Parathyroid adenoma (tissue), 2 donors: ENCODE measurements around the gene ROCK1.

ENCODE experiments used
- H2AFZ ChIP-seq: fragments of 300-600 bp; sonication (generic); one replicate; pipeline ENCODE4 v1.7.0; 2017; ENCODE audit warnings: antibody characterized with exemption, mild to moderate bottlenecking
- H3K27ac ChIP-seq: fragments of 300-600 bp; sonication (generic); one replicate; pipeline ENCODE4 v1.7.0; 2017
- H3K27me3 ChIP-seq: fragments of 300-600 bp; sonication (generic); one replicate; pipeline ENCODE4 v1.7.0; 2017; ENCODE audit warnings: low read length; ENCODE audit not compliant: control insufficient read depth, insufficient read depth
- H3K36me3 ChIP-seq: fragments of 300-600 bp; sonication (generic); one replicate; pipeline ENCODE4 v1.7.0; 2017; ENCODE audit warnings: low read length; ENCODE audit not compliant: control insufficient read depth, insufficient read depth
- H3K4me1 ChIP-seq: fragments of 300-600 bp; sonication (generic); one replicate; pipeline ENCODE4 v1.7.0; 2017; ENCODE audit warnings: control low read depth
- H3K4me2 ChIP-seq: fragments of 300-600 bp; sonication (generic); one replicate; pipeline ENCODE4 v1.7.0; 2017; ENCODE audit warnings: low read length
- H3K4me3 ChIP-seq: fragments of 300-600 bp; sonication (generic); one replicate; pipeline ENCODE4 v1.7.0; 2017; ENCODE audit warnings: low read depth, low read length
- H3K79me2 ChIP-seq: fragments of 300-600 bp; sonication (generic); one replicate; pipeline ENCODE4 v1.7.0; 2017; ENCODE audit warnings: control low read depth
- H3K9ac ChIP-seq: fragments of 300-600 bp; sonication (generic); one replicate; pipeline ENCODE4 v1.7.0; 2017; ENCODE audit warnings: mild to moderate bottlenecking
- H3K9me3 ChIP-seq: fragments of 300-600 bp; sonication (generic); one replicate; pipeline ENCODE4 v1.7.0; 2017; ENCODE audit warnings: low read length; ENCODE audit not compliant: control insufficient read depth
- TF ChIP-seq, protein P1 (sequence below): fragments of 300-600 bp; sonication (generic); IDR thresholded peaks from one replicate; pipeline ENCODE4 v1.7.0; 2017; ENCODE audit warnings: antibody characterized with exemption, mild to moderate bottlenecking
- donor health status: primary hyperparathyroidism.

Gene ROCK1

DNA sequence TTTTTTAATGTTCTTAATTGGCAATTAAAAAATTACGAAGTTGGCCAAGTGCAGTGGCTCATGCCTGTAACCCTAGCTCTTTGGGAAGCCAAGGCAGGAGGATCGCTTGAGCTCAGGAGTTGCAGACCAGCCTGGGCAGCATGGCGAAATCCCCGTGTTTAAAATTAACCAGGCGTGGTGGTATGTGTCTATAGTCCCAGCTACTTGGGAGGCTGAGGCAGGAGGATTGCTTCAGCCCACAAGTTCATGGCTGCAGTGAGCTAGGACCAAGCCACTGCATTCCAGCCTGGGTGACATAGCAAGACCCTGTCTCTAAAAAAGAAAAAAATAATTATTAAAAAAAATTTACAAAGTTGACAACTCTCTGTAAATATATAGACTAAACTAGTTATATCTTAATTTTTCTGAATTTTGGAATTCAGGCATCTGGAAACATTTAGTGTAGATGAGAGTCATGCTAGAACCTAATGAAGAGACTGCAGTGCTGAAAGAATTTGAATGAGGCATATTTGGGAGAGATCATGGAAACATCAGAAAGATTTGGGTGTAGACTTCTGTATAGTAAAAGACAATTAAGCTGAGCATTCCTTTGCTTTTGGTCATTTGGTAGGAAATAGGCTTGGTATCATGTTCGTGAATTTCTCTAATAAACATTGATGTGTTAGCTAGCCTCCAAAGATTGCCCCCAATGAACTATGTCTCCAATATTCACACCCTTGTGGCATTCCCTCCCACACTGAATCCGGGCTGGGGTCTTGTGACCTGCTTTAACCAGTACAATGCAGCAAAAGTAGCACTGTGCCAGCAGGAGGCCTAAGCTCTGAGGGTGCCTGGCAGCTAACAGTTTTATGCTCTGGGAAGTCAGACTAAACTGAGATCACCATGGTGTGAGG lies 4.2 kb upstream of the ROCK1 start:
- TF ChIP-seq, protein P1, sequence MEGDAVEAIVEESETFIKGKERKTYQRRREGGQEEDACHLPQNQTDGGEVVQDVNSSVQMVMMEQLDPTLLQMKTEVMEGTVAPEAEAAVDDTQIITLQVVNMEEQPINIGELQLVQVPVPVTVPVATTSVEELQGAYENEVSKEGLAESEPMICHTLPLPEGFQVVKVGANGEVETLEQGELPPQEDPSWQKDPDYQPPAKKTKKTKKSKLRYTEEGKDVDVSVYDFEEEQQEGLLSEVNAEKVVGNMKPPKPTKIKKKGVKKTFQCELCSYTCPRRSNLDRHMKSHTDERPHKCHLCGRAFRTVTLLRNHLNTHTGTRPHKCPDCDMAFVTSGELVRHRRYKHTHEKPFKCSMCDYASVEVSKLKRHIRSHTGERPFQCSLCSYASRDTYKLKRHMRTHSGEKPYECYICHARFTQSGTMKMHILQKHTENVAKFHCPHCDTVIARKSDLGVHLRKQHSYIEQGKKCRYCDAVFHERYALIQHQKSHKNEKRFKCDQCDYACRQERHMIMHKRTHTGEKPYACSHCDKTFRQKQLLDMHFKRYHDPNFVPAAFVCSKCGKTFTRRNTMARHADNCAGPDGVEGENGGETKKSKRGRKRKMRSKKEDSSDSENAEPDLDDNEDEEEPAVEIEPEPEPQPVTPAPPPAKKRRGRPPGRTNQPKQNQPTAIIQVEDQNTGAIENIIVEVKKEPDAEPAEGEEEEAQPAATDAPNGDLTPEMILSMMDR: no peak
- Histone ChIP-seq H3K27me3 (no peaks in the 10 kb centered on the region), H3K79me2 (peaks cover 7% of the 10 kb centered on the region), H3K4me1 (no peaks in the 10 kb centered on the region), H3K36me3 (no peaks in the 10 kb centered on the region), H3K9ac (no peak overlapping the region), H3K4me2 (no peak overlapping the region), H3K27ac (no peak overlapping the region), H3K4me3 (no peak overlapping the region), H3K9me3 (no peaks in the 10 kb centered on the region), H2AFZ (no peak overlapping the region)

DNA sequence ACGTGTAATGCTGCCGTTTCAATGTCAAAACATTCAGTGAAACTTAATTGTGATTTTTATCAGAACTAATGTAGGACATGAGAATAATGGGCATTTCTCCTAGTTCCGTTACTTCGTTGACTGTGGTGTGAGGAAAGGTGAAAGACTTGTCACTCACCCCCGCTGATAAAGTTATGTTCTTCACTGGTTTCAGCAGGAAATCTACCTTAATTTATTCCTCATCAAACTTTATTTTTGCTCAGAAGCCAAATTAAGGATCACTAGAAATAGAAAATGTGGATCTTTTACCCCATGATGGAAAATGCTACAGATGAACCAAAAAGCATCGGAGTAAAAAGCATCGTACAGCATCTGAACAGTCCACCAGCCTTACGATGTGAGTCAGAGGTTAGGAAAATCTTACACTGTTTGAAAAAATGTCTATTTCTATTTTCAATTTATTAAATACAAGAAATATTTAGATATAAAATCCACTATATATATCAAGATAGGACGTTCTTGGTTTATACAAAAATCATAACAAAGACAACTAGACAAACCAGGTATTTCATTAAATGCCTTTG lies 1.0 kb upstream of the ROCK1 start:
- peak overlapping the region; percentile 67 for H3K4me2 ChIP-seq
- peaks cover 10% of the 10 kb centered on the region for H3K4me1 ChIP-seq
- H2AFZ ChIP-seq: peak overlapping the region; percentile 59
- no peak overlapping the region for H3K9ac ChIP-seq
- TF ChIP-seq, protein P1: no peak
- H3K79me2 ChIP-seq: peaks cover 29% of the 10 kb centered on the region
- H3K27ac ChIP-seq: peak overlapping the region; percentile 43
- peak overlapping the region; percentile 64 for H3K4me3 ChIP-seq
- H3K27me3 ChIP-seq: no peaks in the 10 kb centered on the region
- H3K9me3 ChIP-seq: no peaks in the 10 kb centered on the region
- H3K36me3 ChIP-seq: no peaks in the 10 kb centered on the region

DNA sequence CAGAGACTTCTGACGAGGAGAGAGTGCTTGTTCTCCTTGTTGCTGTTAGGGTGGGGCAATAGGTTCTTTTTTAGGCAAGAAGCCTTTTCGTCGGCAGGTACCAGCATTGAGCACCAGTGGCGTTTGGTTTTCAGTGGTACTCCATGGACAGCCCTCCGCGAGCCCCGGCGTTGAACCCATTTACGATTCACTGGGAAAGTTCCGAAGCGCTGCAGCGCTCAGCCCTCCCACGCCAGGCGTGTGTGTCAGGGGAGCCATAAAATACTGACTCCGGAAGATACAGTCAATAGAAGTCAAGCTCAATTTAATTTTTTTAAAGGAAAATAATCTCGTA lies 494 bp upstream of the ROCK1 start:
- H3K27me3 ChIP-seq: no peaks in the 10 kb centered on the region

DNA sequence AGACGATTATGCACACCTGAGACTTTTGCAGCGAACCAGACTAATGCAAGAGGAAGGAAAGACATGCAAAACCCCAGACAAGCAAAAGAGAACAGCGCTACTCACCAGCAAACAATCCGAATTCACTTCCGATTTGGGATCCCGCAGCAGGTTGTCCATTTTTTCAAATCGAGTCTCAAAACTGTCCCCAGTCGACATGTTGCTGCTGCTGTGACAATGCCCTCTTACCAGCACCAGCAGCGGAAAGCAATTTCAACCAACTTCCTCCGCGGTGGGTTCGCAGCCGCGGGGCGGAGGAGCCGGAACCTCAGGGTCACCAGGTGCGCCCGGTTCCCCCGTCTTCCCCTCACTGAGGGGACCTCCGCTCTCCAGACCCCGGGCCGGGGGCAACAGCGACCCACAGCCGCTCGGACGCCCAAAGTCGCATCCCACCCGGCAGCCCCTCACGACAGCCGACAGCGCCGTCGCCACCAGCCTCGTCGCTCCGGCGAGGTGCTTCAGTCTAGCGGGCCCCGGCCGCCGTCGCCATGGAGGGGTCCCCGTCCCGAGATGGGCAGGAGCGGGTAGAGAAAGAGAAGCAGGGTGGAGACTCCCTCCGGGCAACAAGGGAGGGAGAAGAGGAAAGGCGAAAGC lies 784 bp downstream of the ROCK1 start:
- Histone ChIP-seq H3K4me1 (peaks cover 10% of the 10 kb centered on the region), H2AFZ (peak overlapping the region; percentile 98), H3K36me3 (no peaks in the 10 kb centered on the region), H3K9me3 (no peaks in the 10 kb centered on the region), H3K79me2 (peaks cover 33% of the 10 kb centered on the region), H3K4me2 (peak overlapping the region; percentile 89), H3K27ac (peak overlapping the region; percentile 91), H3K27me3 (no peaks in the 10 kb centered on the region), H3K9ac (peak overlapping the region; percentile 85), H3K4me3 (peak overlapping the region; percentile 94)
- TF ChIP-seq, protein P1: no peak

More for the DNA sequence above, 494 bp upstream of the ROCK1 start:
- H3K36me3 ChIP-seq: no peaks in the 10 kb centered on the region
- H3K79me2 ChIP-seq: peaks cover 31% of the 10 kb centered on the region
- H2AFZ ChIP-seq: peak overlapping the region; percentile 59
- peak overlapping the region; percentile 43 for H3K27ac ChIP-seq
- peaks cover 10% of the 10 kb centered on the region for H3K4me1 ChIP-seq
- TF ChIP-seq, protein P1: no peak
- no peaks in the 10 kb centered on the region for H3K9me3 ChIP-seq
- H3K9ac ChIP-seq: no peak overlapping the region
- H3K4me2 ChIP-seq: peak overlapping the region; percentile 67
- peak overlapping the region; percentile 64 for H3K4me3 ChIP-seq
